Cardiac muscle cell (in vitro differentiated cells and primary cell): Measurements from ENCODE around the gene DAPK3. TPM values are rescaled to one million over a fixed set of nuclear protein-coding genes. Genes with fewer than 3 reads are reported as not detected.
"Not testable (repeated sequence)": the region's sequence is repeated elsewhere in the genome, so short reads cannot be mapped to it uniquely, and the experiment has no call there.

ENCODE experiments used
- DNase-seq, 2 donors: peaks; one replicate each; pipeline versions ENCODE4 v3.0.0 to v3.0.0-alpha.2; 2010 to 2017; ENCODE audit warnings: low read depth in 1 of 2, low spot score in 1 of 2
- H3K27ac ChIP-seq: fragments of 200-600 bp; sonication (generic); 2 replicates; pipeline ENCODE4 v1.5.1; 2016
- H3K27me3 ChIP-seq: fragments of 200-600 bp; sonication (generic); 2 replicates; pipeline ENCODE4 v1.6.0; 2016; ENCODE audit warnings: control low read depth
- H3K36me3 ChIP-seq: fragments of 200-600 bp; sonication (generic); 2 replicates; pipeline ENCODE4 v1.5.1; 2016; ENCODE audit warnings: control low read depth
- H3K4me1 ChIP-seq: fragments of 200-600 bp; sonication (generic); 2 replicates; pipeline ENCODE4 v1.8.1; 2017; ENCODE audit warnings: low read depth, mild to moderate bottlenecking, mixed run types
- H3K4me3 ChIP-seq: fragments of 200-600 bp; sonication (generic); 2 replicates; pipeline ENCODE4 v1.5.1; 2016; ENCODE audit warnings: mild to moderate bottlenecking
- H3K9me3 ChIP-seq: fragments of 200-600 bp; sonication (generic); 2 replicates; pipeline ENCODE4 v1.5.1; 2017; ENCODE audit warnings: low read depth, mild to moderate bottlenecking, control low read depth
- CTCF ChIP-seq: IDR thresholded peaks from 2 replicates; pipeline ENCODE4 v1.5.1; 2012; ENCODE audit warnings: low read depth, mild to moderate bottlenecking, low read length
- polyA plus RNA-seq: library from polyadenylated mRNA; unstranded; fragments of >200 nt; fragmentation: Nextera tagmentation; extraction: Ambion mirVana; gene quantifications from 2 replicates; pipeline ENCODE4 v1.2.1, GENCODE V29; 2016
- total RNA-seq: library from RNA; depleted of rRNA; stranded (reverse); fragments of >200 nt; gene quantifications from 2 replicates; pipeline ENCODE4 v1.2.3, GENCODE V29; 2016

The DAPK3 gene
- total and polyA plus RNA-seq, 2 experiments from 2014 or later: 72.1 to 157 TPM

DNA sequence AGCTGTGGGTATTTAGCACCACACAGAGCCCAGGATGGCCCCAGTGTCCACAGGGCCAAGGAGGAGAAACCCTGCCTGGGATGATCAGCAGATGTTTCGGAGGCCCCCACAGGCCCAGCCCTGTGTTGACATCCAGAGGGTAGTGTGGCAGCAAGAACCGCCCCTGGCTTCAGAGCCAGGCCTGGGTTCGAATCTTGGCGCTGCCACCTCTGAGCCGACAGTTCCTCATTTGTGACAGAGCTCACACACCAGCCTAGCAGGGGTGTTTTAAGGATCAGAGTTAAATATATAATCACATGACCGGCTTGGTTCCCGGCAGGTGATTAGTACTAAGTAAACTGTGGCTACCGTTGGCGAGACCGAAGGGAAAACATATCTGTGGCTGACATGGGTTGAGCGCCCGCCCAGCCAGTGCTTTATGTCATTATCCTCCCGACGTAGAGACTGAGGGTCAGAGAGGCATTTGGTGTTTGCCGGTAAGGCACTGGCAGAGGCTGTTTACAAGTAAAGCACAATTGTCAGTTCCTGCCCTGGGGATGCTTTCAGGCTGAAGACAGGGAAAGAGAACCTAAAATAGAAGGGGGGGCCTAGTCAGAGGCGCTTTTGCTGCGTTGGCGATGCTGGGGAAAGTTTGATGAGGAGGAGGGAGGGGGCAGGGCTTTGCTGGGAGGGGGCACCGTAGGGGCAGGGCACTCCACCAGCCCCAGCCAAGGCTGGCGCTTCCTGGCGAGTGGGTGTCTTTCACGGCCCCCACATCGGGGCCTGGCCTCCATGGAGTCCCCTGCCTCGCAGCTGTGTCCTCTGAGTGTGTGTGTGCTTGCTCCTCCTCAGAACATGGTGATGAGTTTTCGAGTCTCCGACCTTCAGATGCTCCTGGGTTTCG lies 41.4 kb upstream of the DAPK3 start:
- DNase-seq: no peak
- H3K27me3 ChIP-seq: no peaks in the 10 kb centered on the region
- peaks cover 30% of the 10 kb centered on the region for H3K4me1 ChIP-seq
- no peak overlapping the region for H3K4me3 ChIP-seq
- no peak overlapping the region for H3K27ac ChIP-seq
- H3K36me3 ChIP-seq: peaks cover 16% of the 10 kb centered on the region
- no peak for TF ChIP-seq CTCF
- H3K9me3 ChIP-seq: no peaks in the 10 kb centered on the region

GRCh38 chr19:4011430-4011829 lies 40.5 kb upstream of the DAPK3 start:
- H3K9me3 ChIP-seq, DNase-seq: not testable (repeated sequence)
- H3K27ac ChIP-seq: peak overlapping the region; percentile 26

DNA sequence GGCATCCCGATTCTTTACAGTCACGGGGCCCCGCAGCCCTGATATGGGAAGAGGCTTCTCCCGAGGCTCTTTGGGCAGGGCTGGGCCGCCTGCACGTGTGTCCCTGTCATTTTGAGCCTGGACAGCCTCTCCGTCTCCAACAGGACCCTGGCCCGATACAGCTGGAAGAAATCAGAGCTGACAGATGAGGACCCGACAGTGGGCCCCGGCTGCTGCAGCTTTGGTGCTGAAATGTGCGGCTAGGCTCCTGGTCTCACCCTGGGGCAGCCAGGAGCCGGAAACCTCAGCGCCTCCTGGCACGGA lies 39.9 kb upstream of the DAPK3 start:
- H3K36me3 ChIP-seq: peaks cover 16% of the 10 kb centered on the region
- no peak overlapping the region for H3K4me3 ChIP-seq
- H3K27ac ChIP-seq: peak overlapping the region; percentile 26
- peak in 1 of 2 donors; percentile 64 for DNase-seq
- no peaks in the 10 kb centered on the region for H3K9me3 ChIP-seq
- no peaks in the 10 kb centered on the region for H3K27me3 ChIP-seq
- H3K4me1 ChIP-seq: peaks cover 30% of the 10 kb centered on the region
- TF ChIP-seq CTCF: no peak

More at GRCh38 chr19:4011430-4011829, 40.5 kb upstream of the DAPK3 start:
- not testable (repeated sequence) for H3K27me3 ChIP-seq, H3K4me3 ChIP-seq
- Histone ChIP-seq H3K4me1 (peaks cover 30% of the 10 kb centered on the region), H3K36me3 (peaks cover 16% of the 10 kb centered on the region)

GRCh38 chr19:4009990-4010807 lies 39.3 kb upstream of the DAPK3 start:
- peaks cover 30% of the 10 kb centered on the region for H3K4me1 ChIP-seq
- H3K36me3 ChIP-seq: peaks cover 16% of the 10 kb centered on the region
- no peak for TF ChIP-seq CTCF
- H3K27ac ChIP-seq: peak overlapping the region; percentile 26
- H3K27me3 ChIP-seq: no peaks in the 10 kb centered on the region
- no peak for DNase-seq
- no peaks in the 10 kb centered on the region for H3K9me3 ChIP-seq
- no peak overlapping the region for H3K4me3 ChIP-seq

DNA sequence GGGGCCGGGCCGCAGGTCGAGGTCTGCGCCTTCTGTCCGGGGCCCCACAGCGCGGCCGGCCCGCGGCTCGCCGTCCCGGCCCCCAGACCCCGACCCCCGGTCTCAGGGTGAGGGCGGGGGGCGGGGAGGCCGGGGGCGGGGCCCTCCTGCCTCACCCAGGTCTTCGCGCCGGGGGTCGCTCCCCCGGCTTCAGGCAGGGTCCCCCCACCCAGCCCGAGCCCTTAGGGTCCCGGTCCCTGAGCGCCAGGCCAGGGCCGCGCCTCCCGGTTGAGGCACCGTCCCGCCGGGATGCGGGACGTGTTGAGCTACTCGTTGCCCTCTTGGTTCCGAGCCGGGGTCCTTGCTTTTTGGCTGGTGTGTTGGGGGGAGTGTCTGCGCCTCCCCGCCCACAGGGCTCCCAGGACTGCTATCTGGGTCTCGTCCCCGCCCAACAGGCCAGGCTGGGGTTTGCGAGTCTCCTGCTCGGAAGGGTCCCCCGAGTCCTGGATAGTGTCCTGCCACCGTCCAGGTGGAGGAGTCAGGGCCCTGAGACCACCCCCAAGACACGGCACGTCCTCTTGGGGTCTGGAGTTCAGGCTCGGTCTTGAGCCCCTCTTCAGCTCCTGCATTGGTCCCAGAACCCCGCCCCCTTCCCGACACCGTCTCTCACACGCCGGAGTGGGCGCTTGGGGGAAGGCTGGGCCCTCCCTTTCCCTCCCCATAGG lies 37.1 kb upstream of the DAPK3 start:
- Histone ChIP-seq H3K9me3 (no peaks in the 10 kb centered on the region), H3K36me3 (peaks cover 1% of the 10 kb centered on the region), H3K27ac (peak overlapping the region; percentile 81), H3K27me3 (no peaks in the 10 kb centered on the region), H3K4me1 (peaks cover 30% of the 10 kb centered on the region), H3K4me3 (peak overlapping the region; percentile 90)
- DNase-seq: peak; percentile 19 to 61
- TF ChIP-seq CTCF: no peak
